SK-N-SH treated with all-trans-retinoic acid at 6 μM for 48 hours (cell line): ENCODE measurements around the gene KLF6.

Experiments
- BACH2 ChIP-seq: fragments of 250-450 bp; sonication (Bioruptor Pico); IDR thresholded peaks from 2 replicates; pipeline ENCODE4 v1.9.0; 2021; ENCODE audit warnings: mild to moderate bottlenecking, borderline replicate concordance
- PPARA ChIP-seq: fragments of 250-450 bp; sonication (Bioruptor Pico); IDR thresholded peaks from 2 replicates; pipeline ENCODE4 v1.5.0; 2020; ENCODE audit warnings: mild to moderate bottlenecking, borderline replicate concordance
- TOX ChIP-seq: fragments of 250-450 bp; sonication (Bioruptor Pico); IDR thresholded peaks from 2 replicates; pipeline ENCODE4 v1.8.0; 2021; ENCODE audit warnings: mild to moderate bottlenecking, moderate library complexity, borderline replicate concordance
- ZFP30 ChIP-seq: fragments of 450-650 bp; formaldehyde crosslinking; IDR thresholded peaks from 2 replicates; pipeline ENCODE4 v1.5.0; 2022; ENCODE audit warnings: mild to moderate bottlenecking, moderate library complexity

DNA sequence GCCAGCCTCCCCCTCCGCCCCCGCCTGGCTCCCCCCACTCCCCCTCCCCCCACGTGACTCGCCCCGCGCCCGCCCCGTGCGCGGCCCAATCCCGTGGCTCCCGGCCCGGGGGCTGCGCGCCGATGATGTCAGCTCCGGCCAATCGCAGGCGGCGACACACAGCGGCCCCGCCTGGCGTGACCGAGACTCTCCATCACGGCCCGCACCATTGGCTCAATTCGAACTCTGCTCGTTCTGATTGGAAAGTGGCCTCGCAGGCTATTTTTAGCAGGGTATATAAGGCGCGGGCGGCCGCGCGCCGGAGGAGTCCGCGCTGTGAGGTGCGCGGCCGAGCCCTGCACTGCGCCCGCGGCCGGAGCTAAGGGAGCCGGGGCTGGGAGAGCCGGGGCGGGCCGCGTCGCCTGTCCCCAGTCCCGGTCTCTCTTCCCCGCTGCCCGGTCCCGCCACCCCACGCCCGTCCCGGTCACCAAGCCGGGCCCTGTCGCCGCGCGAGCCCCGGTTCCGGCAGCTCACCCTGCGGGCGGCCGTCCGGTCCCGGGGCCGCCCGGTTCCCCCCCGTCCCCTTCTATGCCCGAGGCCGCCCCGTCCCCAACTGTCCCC is 342 bp upstream of the KLF6 start:
- TF ChIP-seq TOX (no peak), ZFP30 (CRISPR knock-in tag) (no peak), BACH2 (CRISPR knock-in tag) (no peak), PPARA (CRISPR knock-in tag) (no peak)
